IPS DF 4.7 (cell line): ENCODE measurements around the gene CERS4.
"Not testable (repeated sequence)": the region's sequence is repeated elsewhere in the genome, so short reads cannot be mapped to it uniquely, and the experiment has no call there.

ENCODE experiments used
- DNase-seq: peaks from one replicate; pipeline ENCODE4 v3.0.0-alpha.2; 2013; ENCODE audit warnings: low spot score; ENCODE audit errors: extremely low read depth

Gene CERS4, protein sequence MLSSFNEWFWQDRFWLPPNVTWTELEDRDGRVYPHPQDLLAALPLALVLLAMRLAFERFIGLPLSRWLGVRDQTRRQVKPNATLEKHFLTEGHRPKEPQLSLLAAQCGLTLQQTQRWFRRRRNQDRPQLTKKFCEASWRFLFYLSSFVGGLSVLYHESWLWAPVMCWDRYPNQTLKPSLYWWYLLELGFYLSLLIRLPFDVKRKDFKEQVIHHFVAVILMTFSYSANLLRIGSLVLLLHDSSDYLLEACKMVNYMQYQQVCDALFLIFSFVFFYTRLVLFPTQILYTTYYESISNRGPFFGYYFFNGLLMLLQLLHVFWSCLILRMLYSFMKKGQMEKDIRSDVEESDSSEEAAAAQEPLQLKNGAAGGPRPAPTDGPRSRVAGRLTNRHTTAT

DNA sequence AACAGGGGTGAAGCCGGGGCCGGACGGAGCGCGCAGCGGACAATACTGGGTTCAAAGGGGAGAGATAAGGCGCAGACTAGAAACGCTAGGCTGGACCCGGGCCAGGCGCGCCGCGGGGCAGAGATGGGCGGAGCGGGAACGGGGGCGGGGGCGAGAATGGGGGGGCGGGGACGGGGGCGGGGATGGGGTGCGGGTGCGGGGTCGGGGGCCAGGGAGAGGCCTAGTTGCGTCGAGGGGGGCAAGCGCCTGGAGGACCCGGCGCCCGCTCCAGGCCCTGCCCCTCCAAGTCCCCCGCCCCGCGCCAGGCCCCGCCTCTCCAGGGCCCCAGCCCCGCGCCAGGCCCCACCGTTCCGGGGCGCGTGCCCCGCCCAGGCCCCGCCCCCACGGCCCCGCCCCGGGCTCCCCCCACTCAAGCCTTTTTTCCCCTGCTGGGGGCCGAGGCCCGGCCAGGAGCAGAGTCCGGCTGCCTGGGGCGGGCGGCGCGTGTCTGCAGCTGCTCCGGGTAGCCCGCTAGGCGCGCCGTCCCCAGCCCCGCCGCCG lies at the start of gene CERS4:
Gene CERS4, plus strand, starts transcription at position 449 of the 540 bp plus-strand sequence. CDS start 41,707 bp downstream, outside the sequence.
- no peak for DNase-seq

- DNase-seq = no peak
Observed at GRCh38 chr19:8161135-8161646, 48.0 kb upstream of the CERS4 start.

- DNase-seq = no peak
Observed at GRCh38 chr19:8163759-8164158, 45.4 kb upstream of the CERS4 start.

DNA sequence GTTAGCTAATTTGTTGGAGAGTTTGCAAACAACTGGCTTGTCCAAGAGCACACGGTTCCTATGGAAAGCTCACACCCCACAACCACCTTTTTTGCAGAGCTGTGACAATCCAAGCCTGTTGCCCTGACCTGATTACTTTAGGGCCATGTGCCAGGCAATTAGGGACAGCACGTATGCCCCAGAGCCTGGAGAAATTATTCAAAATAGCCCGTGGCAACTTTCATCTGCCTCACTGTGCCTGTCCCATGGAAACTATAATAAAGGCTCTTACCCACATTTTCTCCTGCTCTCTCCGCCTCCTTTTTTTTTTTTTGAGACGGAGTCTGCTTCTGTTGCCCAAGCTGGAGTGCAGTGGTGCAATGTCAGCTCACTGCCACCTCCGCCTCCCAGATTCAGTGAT lies 41.2 kb upstream of the CERS4 start:
- no peak for DNase-seq

DNA sequence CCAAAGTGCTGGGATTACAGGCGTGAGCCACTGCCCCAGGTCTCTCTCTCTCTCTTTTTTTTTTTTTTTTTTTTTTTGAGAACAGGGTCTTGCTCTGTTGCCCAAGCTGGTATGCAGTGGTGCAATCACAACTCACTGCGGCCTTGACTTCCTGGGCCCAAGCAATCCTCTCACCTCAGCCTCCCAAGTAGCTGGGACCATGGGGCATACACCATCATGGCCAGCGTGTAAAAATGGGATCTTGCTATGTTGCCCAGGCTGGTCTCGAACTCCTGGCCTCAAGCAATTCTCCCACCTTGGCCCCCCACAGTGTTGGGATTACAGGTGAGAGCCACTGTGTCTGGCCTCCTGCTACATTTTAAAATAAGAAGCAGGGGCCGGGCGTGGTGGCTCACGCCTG lies 40.6 kb upstream of the CERS4 start:
- no peak for DNase-seq

DNA sequence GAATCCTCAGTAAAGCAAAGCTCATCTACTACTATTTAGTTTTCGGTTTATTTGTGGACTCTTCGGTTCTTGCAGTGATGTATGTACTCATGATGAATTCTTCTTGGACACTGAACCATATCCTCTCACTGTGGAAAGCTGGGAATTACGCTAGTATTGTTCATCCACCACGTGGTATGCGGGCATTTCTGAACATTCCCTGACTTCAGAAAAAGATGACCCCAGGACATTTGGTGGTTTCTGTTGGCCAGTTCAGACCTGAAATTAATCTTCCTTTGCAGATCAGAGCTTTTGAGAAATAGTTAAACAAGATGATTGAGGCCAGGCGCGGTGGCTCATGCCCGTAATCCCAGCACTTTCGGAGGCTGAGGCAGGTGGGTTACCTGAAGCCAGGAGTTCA lies 34.5 kb upstream of the CERS4 start:
- no peak for DNase-seq

DNA sequence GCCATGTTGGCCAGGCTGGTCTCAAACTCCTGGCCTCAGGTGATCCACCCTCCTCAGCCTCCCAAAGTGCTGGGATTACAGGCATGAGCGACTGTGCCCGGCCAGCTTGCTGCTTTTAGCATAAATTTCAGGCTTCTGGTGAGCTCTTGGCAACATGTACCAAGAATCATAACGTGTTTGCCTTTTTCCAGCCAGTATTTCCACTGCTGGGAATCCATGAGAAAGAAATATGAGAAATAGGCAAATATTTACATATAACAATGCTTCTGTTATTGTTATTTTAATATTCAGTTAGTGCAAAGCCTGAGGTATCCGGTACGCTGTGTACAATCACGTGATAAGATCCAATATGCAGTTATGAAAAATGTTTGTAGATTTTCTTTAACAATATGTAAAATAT lies 29.2 kb upstream of the CERS4 start:
- DNase-seq = no peak

DNA sequence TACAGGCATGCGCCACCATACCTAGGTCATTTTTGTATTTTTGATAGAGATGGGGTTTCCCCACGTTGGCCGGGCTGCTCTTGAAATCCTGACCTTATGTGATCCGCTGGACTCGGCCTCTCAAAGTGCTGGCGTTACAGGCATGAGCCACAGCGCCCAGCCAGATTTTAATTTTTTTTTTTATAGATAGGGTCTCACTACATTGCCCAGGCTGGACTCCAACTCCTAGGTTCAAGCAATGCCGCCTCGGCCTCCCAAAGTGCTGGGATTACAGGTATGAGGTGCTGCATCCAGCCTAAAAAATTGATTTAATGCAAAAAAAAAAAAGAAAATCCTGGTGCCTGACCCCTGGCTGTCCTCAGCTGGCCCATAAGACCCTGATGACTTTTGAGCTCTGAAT lies 24.9 kb upstream of the CERS4 start:
- no peak for DNase-seq

- no peak for DNase-seq
Observed at GRCh38 chr19:8185343-8186068, 23.7 kb upstream of the CERS4 start.

- DNase-seq = no peak
Observed at GRCh38 chr19:8192221-8192820, 16.8 kb upstream of the CERS4 start.

GRCh38 chr19:8194528-8195267 lies 14.5 kb upstream of the CERS4 start:
- no peak for DNase-seq

- no peak for DNase-seq
Observed at GRCh38 chr19:8196271-8196927, 12.8 kb upstream of the CERS4 start.

DNA sequence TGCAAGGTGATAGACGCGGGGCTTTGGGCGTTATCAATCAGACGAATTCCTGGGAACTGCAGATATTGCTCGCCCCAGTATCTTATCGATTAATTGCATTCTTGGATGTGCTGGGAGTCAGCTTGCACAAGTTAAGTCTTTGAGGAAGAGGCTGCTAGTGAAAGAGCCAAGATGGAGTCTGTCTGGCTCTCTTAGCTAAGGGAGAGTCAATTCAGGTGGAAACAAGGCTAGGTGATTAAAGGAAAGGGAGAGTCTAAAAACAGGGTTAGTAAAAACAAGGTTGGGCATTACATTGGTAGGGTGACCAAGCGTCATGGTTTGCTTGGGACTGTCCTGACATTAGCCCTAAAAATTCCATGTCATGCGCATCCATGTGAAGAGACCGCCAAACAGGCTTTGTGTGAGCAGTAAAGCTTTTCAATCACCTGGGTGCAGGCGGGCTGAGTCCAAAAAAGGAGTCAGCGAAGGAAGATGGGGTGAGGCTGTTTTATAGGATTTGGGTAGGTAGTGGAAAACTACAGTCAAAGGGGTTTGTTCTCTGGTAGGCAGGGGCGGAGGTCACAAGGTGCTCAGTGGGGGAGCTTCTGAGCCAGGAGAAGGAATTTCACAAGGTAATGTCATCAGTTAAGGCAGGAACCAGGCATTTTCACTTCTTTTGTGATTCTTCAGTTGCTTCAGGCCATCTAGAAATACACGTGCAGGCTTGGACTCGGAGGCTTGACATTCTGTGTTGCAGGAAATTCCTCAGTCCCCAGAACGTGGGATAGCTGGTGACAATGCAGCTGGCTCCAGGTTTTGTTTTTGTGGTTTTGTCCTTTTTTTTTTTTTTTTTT lies 5.7 kb upstream of the CERS4 start:
- not testable (repeated sequence) for DNase-seq

- DNase-seq = no peak
Observed at GRCh38 chr19:8204961-8205360, 4.2 kb upstream of the CERS4 start.

DNA sequence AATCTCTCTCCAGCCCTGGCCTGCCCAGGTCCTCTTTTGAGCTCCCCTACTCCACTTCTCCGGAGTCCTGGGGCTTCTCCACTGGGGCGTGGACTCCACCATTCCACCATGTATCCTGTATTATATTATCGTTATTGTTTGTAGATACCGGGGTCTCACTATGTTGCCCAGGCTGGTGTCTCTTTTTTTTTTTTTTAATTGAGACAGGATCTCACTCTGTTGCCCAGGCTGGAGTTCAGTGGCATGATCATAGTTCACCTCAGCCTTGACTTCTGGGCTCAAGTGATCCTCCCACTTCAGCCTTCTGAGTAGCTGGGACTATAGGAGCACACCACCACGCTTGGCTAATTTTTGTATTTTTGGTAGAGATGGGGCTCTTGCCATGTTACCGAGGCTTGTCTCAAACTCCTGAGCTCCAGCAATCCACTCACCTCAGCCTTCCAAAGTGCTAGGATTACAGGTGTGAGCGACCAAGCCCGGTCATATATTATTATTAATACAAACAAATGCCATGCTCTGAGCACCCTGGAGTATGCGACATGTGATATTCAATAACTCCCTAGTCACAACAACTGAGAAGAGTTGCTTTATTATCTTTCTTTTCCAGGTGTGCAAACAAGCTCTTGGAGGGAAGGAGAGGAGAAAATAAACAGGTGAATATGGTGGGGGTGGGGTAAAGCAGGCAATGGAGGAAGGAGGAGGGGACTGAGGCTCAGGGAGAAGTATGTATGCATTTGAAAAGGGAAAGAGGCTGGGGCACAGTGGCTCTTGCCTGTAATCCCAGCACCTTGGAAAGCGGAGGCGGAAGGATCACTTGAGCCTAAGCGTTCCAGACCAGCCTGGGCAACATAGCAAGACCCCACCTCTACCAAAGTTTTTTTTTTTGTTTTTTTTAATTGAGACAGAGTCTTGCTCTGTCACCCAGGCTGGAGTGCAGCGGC lies 2.8 kb upstream of the CERS4 start:
- DNase-seq = no peak

DNA sequence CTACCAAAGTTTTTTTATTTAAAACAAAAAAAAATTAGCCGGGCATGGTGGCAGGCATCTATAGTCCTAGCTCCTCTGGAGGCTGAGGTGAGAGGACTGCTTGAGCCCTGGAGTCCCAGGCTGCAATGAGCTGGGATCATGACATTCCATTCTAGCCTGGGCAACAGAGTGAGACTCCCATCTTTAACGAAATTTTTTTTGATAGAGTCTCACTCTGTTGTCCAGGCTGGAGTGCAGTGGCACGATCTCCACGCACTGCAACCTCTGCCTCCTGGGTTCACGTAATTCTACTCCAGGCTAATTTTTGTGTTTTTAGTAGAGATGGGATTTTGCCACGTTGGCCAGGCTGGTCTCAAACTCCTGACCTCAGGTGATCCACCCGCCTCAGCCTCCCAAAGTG lies 1.8 kb upstream of the CERS4 start:
- DNase-seq = not testable (repeated sequence)

DNA sequence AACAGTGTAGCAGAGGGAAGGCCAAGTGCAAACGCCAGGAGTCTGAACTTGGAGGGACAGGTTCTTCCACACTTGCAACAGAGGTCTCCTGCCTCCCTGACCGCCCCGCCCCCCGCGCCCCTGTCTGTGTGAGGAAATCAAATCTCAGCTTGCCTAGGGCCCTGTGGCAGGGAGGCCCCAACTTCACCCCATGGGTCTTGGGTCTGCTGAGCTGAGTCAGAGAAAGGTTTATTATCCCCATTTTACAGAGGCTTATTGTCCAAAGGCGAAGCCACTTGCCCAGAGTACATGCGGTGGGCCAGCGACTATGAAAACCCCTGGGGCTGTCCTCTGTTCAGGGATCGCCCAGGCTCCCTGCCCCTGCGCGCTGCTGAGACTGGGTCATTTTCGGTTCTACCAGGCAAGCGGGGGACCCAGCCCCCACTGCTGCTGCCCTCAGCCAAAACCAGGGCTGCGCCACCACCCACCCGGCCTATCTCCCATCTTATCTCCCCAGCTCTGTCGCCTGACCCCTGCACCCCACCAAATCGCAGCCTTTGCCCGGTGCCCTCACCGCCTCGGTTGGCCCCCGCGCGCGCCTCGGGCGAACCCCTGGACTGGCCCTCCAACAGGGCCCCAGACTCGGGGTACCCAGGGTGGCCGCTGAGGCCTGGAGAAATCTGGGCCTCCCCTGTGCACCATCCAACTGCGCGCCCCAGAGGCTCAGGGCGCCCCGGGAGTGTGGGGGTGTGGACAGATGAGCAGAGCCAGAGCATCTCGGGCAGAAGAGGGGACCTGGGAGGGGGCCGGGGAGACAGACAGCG lies 850 bp upstream of the CERS4 start:
- DNase-seq = no peak
